MM.1S (cell line): Measurements from ENCODE around the gene PLCH1.

Source experiments
- DNase-seq: peaks from one replicate; pipeline ENCODE4 v3.0.0-alpha.2; 2015
- H2AFZ ChIP-seq: fragments of 300-600 bp; sonication (generic); 2 replicates; pipeline ENCODE4 v1.6.0; 2016; ENCODE audit warnings: antibody characterized with exemption, low read length
- H3F3A ChIP-seq: fragments of 300-600 bp; sonication (generic); 2 replicates; pipeline ENCODE4 v1.6.1; 2016; ENCODE audit warnings: mild to moderate bottlenecking, antibody characterized with exemption, low read length, moderate library complexity, mixed read lengths; ENCODE audit not compliant: insufficient read depth
- H3K27ac ChIP-seq: fragments of 300-600 bp; sonication (generic); 2 replicates; pipeline ENCODE4 v1.5.1; 2016; ENCODE audit warnings: mild to moderate bottlenecking, low read length
- H3K27me3 ChIP-seq: fragments of 300-600 bp; sonication (generic); replicated peaks from 2 replicates; pipeline ENCODE4 v1.6.0; 2016; ENCODE audit warnings: low read length; ENCODE audit not compliant: insufficient read depth
- H3K36me3 ChIP-seq: fragments of 300-600 bp; sonication (generic); replicated peaks from 2 replicates; pipeline ENCODE4 v1.6.1; 2016; ENCODE audit warnings: mild to moderate bottlenecking, low read length, mixed read lengths; ENCODE audit not compliant: insufficient read depth
- H3K4me1 ChIP-seq: fragments of 300-600 bp; sonication (generic); 2 replicates; pipeline ENCODE4 v1.6.1; 2016; ENCODE audit warnings: low read length, mixed read lengths
- H3K4me2 ChIP-seq: fragments of 300-600 bp; sonication (generic); 2 replicates; pipeline ENCODE4 v1.6.0; 2016; ENCODE audit warnings: low read depth, low read length
- H3K4me3 ChIP-seq: fragments of 300-600 bp; sonication (generic); 2 replicates; pipeline ENCODE4 v1.5.1; 2016; ENCODE audit warnings: low read length, mixed read lengths
- H3K79me2 ChIP-seq: fragments of 300-600 bp; sonication (generic); 2 replicates; pipeline ENCODE4 v1.6.1; 2016; ENCODE audit warnings: mixed run types, low read length, mixed read lengths
- H3K9ac ChIP-seq: fragments of 300-600 bp; sonication (generic); 2 replicates; pipeline ENCODE4 v1.6.1; 2016; ENCODE audit warnings: low read length, mixed read lengths
- H3K9me2 ChIP-seq: fragments of 300-600 bp; sonication (generic); replicated peaks from 2 replicates; pipeline ENCODE4 v1.6.1; 2016; ENCODE audit warnings: mild to moderate bottlenecking, low read length, mixed read lengths; ENCODE audit not compliant: insufficient read depth
- H3K9me3 ChIP-seq: fragments of 300-600 bp; sonication (generic); replicated peaks from 2 replicates; pipeline ENCODE4 v1.6.1; 2016; ENCODE audit warnings: mild to moderate bottlenecking, low read length, mixed read lengths; ENCODE audit not compliant: insufficient read depth
- H4K20me1 ChIP-seq: fragments of 300-600 bp; sonication (generic); 2 replicates; pipeline ENCODE4 v1.6.1; 2016; ENCODE audit warnings: mild to moderate bottlenecking, low read length, moderate library complexity, mixed read lengths; ENCODE audit not compliant: insufficient read depth
- EZH2 ChIP-seq: fragments of 300-600 bp; sonication (generic); optimal IDR thresholded peaks from 2 replicates; pipeline ENCODE3; 2017; ENCODE audit warnings: low read depth, mild to moderate bottlenecking, antibody characterized with exemption, low read length, mixed read lengths
- EZH2phosphoT487 ChIP-seq: fragments of 300-600 bp; sonication (generic); IDR thresholded peaks from 2 replicates; pipeline ENCODE4 v1.6.1; 2018; ENCODE audit warnings: antibody characterized with exemption, low read length
- TF ChIP-seq, protein P1 (sequence below): fragments of 300-600 bp; sonication (generic); IDR thresholded peaks from 2 replicates; pipeline ENCODE4 v1.5.1; 2016; ENCODE audit warnings: antibody characterized with exemption, low read length, mixed read lengths

Gene PLCH1

DNA sequence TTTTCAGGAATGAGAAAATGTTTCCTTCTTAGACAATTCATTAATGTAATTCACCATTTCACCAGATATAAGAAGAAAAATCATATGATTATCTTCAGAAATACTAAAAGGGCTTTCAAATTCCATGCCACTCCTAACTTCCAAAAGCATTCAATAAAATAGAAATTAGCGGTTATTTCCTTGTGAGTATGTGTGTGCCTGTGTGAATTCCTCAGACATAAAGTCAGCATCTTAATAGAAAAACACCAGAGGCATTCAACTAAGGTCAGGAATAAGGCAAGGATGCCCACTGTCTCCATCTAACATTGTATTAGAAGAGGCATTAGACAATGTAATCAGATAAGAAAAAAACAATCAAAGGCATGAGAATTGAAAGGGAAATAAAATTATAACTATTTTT, 88.4 kb downstream of the PLCH1 start:
- Histone ChIP-seq H3K27ac (no peak overlapping the region), H2AFZ (no peak overlapping the region), H3K27me3 (no peaks in the 10 kb centered on the region), H3K4me2 (no peak overlapping the region), H3K9me2 (no peaks in the 10 kb centered on the region), H3F3A (no peaks in the 10 kb centered on the region), H4K20me1 (no peaks in the 10 kb centered on the region), H3K4me3 (no peak overlapping the region), H3K4me1 (no peaks in the 10 kb centered on the region), H3K36me3 (no peaks in the 10 kb centered on the region), H3K9ac (no peak overlapping the region), H3K79me2 (no peaks in the 10 kb centered on the region), H3K9me3 (no peaks in the 10 kb centered on the region)
- TF ChIP-seq EZH2 = no peak
- TF ChIP-seq, protein P1, sequence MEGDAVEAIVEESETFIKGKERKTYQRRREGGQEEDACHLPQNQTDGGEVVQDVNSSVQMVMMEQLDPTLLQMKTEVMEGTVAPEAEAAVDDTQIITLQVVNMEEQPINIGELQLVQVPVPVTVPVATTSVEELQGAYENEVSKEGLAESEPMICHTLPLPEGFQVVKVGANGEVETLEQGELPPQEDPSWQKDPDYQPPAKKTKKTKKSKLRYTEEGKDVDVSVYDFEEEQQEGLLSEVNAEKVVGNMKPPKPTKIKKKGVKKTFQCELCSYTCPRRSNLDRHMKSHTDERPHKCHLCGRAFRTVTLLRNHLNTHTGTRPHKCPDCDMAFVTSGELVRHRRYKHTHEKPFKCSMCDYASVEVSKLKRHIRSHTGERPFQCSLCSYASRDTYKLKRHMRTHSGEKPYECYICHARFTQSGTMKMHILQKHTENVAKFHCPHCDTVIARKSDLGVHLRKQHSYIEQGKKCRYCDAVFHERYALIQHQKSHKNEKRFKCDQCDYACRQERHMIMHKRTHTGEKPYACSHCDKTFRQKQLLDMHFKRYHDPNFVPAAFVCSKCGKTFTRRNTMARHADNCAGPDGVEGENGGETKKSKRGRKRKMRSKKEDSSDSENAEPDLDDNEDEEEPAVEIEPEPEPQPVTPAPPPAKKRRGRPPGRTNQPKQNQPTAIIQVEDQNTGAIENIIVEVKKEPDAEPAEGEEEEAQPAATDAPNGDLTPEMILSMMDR = no peak
- no peak for TF ChIP-seq EZH2phosphoT487
- no peak for DNase-seq

DNA sequence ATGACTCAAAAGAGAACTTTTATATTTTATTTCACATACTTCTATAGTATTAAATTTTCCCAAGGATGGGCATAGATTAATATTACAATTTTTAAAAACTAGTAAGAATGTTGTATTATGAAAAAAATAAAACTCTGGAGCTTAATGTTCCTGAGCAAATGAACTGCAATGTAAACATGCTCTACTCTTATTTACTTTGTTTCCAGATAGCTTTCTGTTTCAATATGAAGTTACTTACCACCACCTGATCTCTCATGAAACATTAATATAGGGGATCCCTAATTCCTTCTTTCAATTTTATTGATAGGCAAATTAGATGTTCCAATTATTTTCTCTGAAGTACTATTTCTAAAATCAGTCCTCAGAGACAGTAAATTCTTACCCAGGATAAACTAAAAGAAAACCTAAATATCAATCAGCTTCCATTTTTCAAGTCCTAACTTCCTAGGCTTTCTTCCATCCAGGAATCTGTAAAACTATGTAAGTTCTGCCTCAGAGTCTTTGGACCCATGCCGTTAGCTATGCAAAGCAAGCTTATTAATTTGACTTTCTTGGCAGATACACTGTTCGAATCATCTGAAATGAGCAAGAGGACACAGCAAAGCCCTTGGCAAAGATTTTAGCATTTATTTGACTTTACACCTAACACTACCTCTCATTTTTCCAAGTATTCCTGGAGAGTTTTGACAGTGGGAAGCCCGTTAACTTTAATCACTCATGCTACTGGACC, 93.2 kb downstream of the PLCH1 start:
- TF ChIP-seq EZH2phosphoT487 (no peak), EZH2 (no peak)
- TF ChIP-seq, protein P1 = no peak
- Histone ChIP-seq H3K4me3 (no peak overlapping the region), H3K9me3 (no peaks in the 10 kb centered on the region), H3K79me2 (no peaks in the 10 kb centered on the region), H3K9ac (no peak overlapping the region), H3K4me2 (no peak overlapping the region), H3K27ac (no peak overlapping the region), H3F3A (no peaks in the 10 kb centered on the region), H4K20me1 (no peaks in the 10 kb centered on the region), H3K4me1 (no peaks in the 10 kb centered on the region), H2AFZ (no peak overlapping the region), H3K9me2 (no peaks in the 10 kb centered on the region), H3K27me3 (no peaks in the 10 kb centered on the region), H3K36me3 (no peaks in the 10 kb centered on the region)
- DNase-seq = no peak

DNA sequence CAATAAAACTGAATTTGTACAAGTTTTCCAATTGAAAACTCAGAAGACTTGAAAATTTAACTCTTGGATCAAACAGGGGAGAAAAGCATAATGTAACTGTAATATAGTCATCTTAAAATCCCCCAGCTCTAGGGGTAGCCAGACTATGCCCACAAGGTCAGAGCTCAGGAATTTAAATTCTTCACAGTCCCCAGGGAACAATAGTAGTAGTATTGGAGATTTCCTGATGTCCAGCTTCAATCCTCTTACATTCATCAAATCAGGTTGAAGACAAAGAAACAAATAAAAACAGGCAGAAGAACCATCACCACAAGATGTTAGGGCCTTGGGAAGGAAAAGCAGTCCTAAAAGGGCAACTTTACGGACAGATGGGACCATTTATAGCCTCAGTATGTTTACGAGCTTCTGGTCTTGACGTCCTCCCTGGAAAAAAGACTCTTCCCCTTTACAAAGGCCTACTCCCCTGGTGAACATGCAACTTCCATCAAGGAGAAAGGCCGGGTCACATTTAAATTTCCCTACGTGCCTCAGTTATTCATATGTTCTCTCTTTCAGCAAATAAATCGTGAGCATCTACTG, 96.8 kb downstream of the PLCH1 start:
- Histone ChIP-seq H3K27me3 (no peaks in the 10 kb centered on the region), H3K4me2 (no peak overlapping the region), H3K4me1 (no peaks in the 10 kb centered on the region)

More for the DNA sequence above, 96.8 kb downstream of the PLCH1 start:
- Histone ChIP-seq H3K9ac (no peak overlapping the region), H3K9me3 (no peaks in the 10 kb centered on the region), H2AFZ (no peak overlapping the region), H3K27ac (no peak overlapping the region), H4K20me1 (no peaks in the 10 kb centered on the region), H3K4me3 (no peak overlapping the region), H3K9me2 (no peaks in the 10 kb centered on the region), H3K36me3 (no peaks in the 10 kb centered on the region), H3F3A (no peaks in the 10 kb centered on the region), H3K79me2 (no peaks in the 10 kb centered on the region)
- TF ChIP-seq EZH2 = no peak
- TF ChIP-seq EZH2phosphoT487 = no peak
- TF ChIP-seq, protein P1 = no peak
- no peak for DNase-seq
